ENCODE data around the gene TBCEL.
"Not testable (repeated sequence)": the region's sequence is repeated elsewhere in the genome, so short reads cannot be mapped to it uniquely, and the experiment has no call there.

TBCEL gene

GRCh38 chr11:120995184-120995583 lies 28.7 kb upstream of the TBCEL start:
- H3K27me3 ChIP-seq (ENCODE audit: control insufficient read depth, insufficient read depth, low read length), result peaks cover 35% of the 10 kb centered on the region
- no peaks in the 10 kb centered on the region for H3K9me3 ChIP-seq (replicated peaks; ENCODE audit: low read length)
- H3K4me2 ChIP-seq (ENCODE audit: low read length), result no peak overlapping the region
- H3K4me1 ChIP-seq (ENCODE audit: control insufficient read depth, insufficient read depth, low read length), result no peaks in the 10 kb centered on the region
- no peak overlapping the region for H3K9ac ChIP-seq (ENCODE audit: low read depth, low read length)
- H3K36me3 ChIP-seq (ENCODE audit: insufficient read depth, low read length), result no peaks in the 10 kb centered on the region
- H3K4me3 ChIP-seq (ENCODE audit: low read length), result no peak overlapping the region

GRCh38 chr11:120996973-120997372 lies 26.9 kb upstream of the TBCEL start:
- peaks cover 25% of the 10 kb centered on the region for H3K27me3 ChIP-seq (ENCODE audit: control insufficient read depth, insufficient read depth, low read length)
- no peaks in the 10 kb centered on the region for H3K4me1 ChIP-seq (ENCODE audit: control insufficient read depth, insufficient read depth, low read length)
- H3K36me3 ChIP-seq (ENCODE audit: insufficient read depth, low read length), result no peaks in the 10 kb centered on the region
- H3K4me2 ChIP-seq (ENCODE audit: low read length), result no peak overlapping the region
- H3K9me3 ChIP-seq (replicated peaks; ENCODE audit: low read length), result no peaks in the 10 kb centered on the region
- no peak overlapping the region for H3K4me3 ChIP-seq (ENCODE audit: low read length)
- H3K9ac ChIP-seq (ENCODE audit: low read depth, low read length), result no peak overlapping the region

- H3K36me3 ChIP-seq (ENCODE audit: insufficient read depth, low read length), result no peaks in the 10 kb centered on the region
- H3K4me3 ChIP-seq (ENCODE audit: low read length), result no peak overlapping the region
- H3K9me3 ChIP-seq (replicated peaks; ENCODE audit: low read length), result no peaks in the 10 kb centered on the region
- peaks cover 15% of the 10 kb centered on the region for H3K27me3 ChIP-seq (ENCODE audit: control insufficient read depth, insufficient read depth, low read length)
- no peak overlapping the region for H3K4me2 ChIP-seq (ENCODE audit: low read length)
- H3K9ac ChIP-seq (ENCODE audit: low read depth, low read length), result no peak overlapping the region
- H3K4me1 ChIP-seq (ENCODE audit: control insufficient read depth, insufficient read depth, low read length), result no peaks in the 10 kb centered on the region
Observed at GRCh38 chr11:120998581-120998980, 25.3 kb upstream of the TBCEL start.

GRCh38 chr11:121004206-121004840 lies 19.6 kb upstream of the TBCEL start:
- Histone ChIP-seq H3K9ac (ENCODE audit: low read depth, low read length) (no peak overlapping the region), H3K4me3 (ENCODE audit: low read length) (no peak overlapping the region), H3K4me2 (ENCODE audit: low read length) (no peak overlapping the region), H3K36me3 (ENCODE audit: insufficient read depth, low read length) (no peaks in the 10 kb centered on the region), H3K9me3 (replicated peaks; ENCODE audit: low read length) (no peaks in the 10 kb centered on the region), H3K27me3 (ENCODE audit: control insufficient read depth, insufficient read depth, low read length) (peaks cover 19% of the 10 kb centered on the region), H3K4me1 (ENCODE audit: control insufficient read depth, insufficient read depth, low read length) (no peaks in the 10 kb centered on the region)

GRCh38 chr11:121006922-121007321 lies 17.0 kb upstream of the TBCEL start:
- no peaks in the 10 kb centered on the region for H3K36me3 ChIP-seq (ENCODE audit: insufficient read depth, low read length)
- no peak overlapping the region for H3K4me2 ChIP-seq (ENCODE audit: low read length)
- H3K4me3 ChIP-seq (ENCODE audit: low read length), result no peak overlapping the region
- H3K27me3 ChIP-seq (ENCODE audit: control insufficient read depth, insufficient read depth, low read length), result peaks cover 12% of the 10 kb centered on the region
- no peaks in the 10 kb centered on the region for H3K4me1 ChIP-seq (ENCODE audit: control insufficient read depth, insufficient read depth, low read length)
- no peaks in the 10 kb centered on the region for H3K9me3 ChIP-seq (replicated peaks; ENCODE audit: low read length)
- H3K9ac ChIP-seq (ENCODE audit: low read depth, low read length), result no peak overlapping the region

- Histone ChIP-seq H3K9me3 (replicated peaks; ENCODE audit: low read length) (no peaks in the 10 kb centered on the region), H3K4me1 (ENCODE audit: control insufficient read depth, insufficient read depth, low read length) (no peaks in the 10 kb centered on the region), H3K27me3 (ENCODE audit: control insufficient read depth, insufficient read depth, low read length) (peaks cover 12% of the 10 kb centered on the region), H3K9ac (ENCODE audit: low read depth, low read length) (no peak overlapping the region), H3K4me3 (ENCODE audit: low read length) (no peak overlapping the region), H3K4me2 (ENCODE audit: low read length) (no peak overlapping the region), H3K36me3 (ENCODE audit: insufficient read depth, low read length) (no peaks in the 10 kb centered on the region)
Observed at GRCh38 chr11:121008551-121008950, 15.4 kb upstream of the TBCEL start.

- H3K36me3 ChIP-seq (ENCODE audit: insufficient read depth, low read length), result no peaks in the 10 kb centered on the region
- H3K9ac ChIP-seq (ENCODE audit: low read depth, low read length), result no peak overlapping the region
- H3K4me2 ChIP-seq (ENCODE audit: low read length), result no peak overlapping the region
- peaks cover 13% of the 10 kb centered on the region for H3K27me3 ChIP-seq (ENCODE audit: control insufficient read depth, insufficient read depth, low read length)
- H3K9me3 ChIP-seq (replicated peaks; ENCODE audit: low read length), result no peaks in the 10 kb centered on the region
- H3K4me3 ChIP-seq (ENCODE audit: low read length), result no peak overlapping the region
- no peaks in the 10 kb centered on the region for H3K4me1 ChIP-seq (ENCODE audit: control insufficient read depth, insufficient read depth, low read length)
Observed at GRCh38 chr11:121012091-121012490, 11.8 kb upstream of the TBCEL start.

- Histone ChIP-seq H3K4me2 (ENCODE audit: low read length) (no peak overlapping the region), H3K9me3 (replicated peaks; ENCODE audit: low read length) (no peaks in the 10 kb centered on the region), H3K4me1 (ENCODE audit: control insufficient read depth, insufficient read depth, low read length) (no peaks in the 10 kb centered on the region), H3K9ac (ENCODE audit: low read depth, low read length) (no peak overlapping the region), H3K4me3 (ENCODE audit: low read length) (no peak overlapping the region), H3K27me3 (ENCODE audit: control insufficient read depth, insufficient read depth, low read length) (peaks cover 22% of the 10 kb centered on the region), H3K36me3 (ENCODE audit: insufficient read depth, low read length) (no peaks in the 10 kb centered on the region)
Observed at GRCh38 chr11:121018746-121019145, 5.2 kb upstream of the TBCEL start.

- not testable (repeated sequence) for H3K4me2 ChIP-seq (ENCODE audit: low read length); H3K4me1 ChIP-seq (ENCODE audit: control insufficient read depth, insufficient read depth, low read length); H3K4me3 ChIP-seq (ENCODE audit: low read length); H3K9ac ChIP-seq (ENCODE audit: low read depth, low read length); H3K9me3 ChIP-seq (replicated peaks; ENCODE audit: low read length); H3K36me3 ChIP-seq (ENCODE audit: insufficient read depth, low read length)
- peaks cover 17% of the 10 kb centered on the region for H3K27me3 ChIP-seq (ENCODE audit: control insufficient read depth, insufficient read depth, low read length)
Observed at GRCh38 chr11:121021718-121022117, 2.2 kb upstream of the TBCEL start.

- H3K9ac ChIP-seq (ENCODE audit: low read depth, low read length), result peak overlapping the region; percentile 96
Observed at GRCh38 chr11:121024989-121025388, 1.1 kb downstream of the TBCEL start.

GRCh38 chr11:121029153-121029552 lies 5.3 kb downstream of the TBCEL start:
- Histone ChIP-seq H3K27me3 (ENCODE audit: control insufficient read depth, insufficient read depth, low read length) (no peaks in the 10 kb centered on the region), H3K4me3 (ENCODE audit: low read length) (no peak overlapping the region), H3K36me3 (ENCODE audit: insufficient read depth, low read length) (no peaks in the 10 kb centered on the region), H3K9ac (ENCODE audit: low read depth, low read length) (no peak overlapping the region), H3K9me3 (replicated peaks; ENCODE audit: low read length) (no peaks in the 10 kb centered on the region), H3K4me1 (ENCODE audit: control insufficient read depth, insufficient read depth, low read length) (peaks cover 9% of the 10 kb centered on the region), H3K4me2 (ENCODE audit: low read length) (no peak overlapping the region)

More at GRCh38 chr11:121024989-121025388, 1.1 kb downstream of the TBCEL start:
- no peaks in the 10 kb centered on the region for H3K27me3 ChIP-seq (ENCODE audit: control insufficient read depth, insufficient read depth, low read length)
- H3K4me3 ChIP-seq (ENCODE audit: low read length), result peak overlapping the region; percentile 90
- H3K4me2 ChIP-seq (ENCODE audit: low read length), result peak overlapping the region; percentile 95
- peaks cover 9% of the 10 kb centered on the region for H3K4me1 ChIP-seq (ENCODE audit: control insufficient read depth, insufficient read depth, low read length)
- no peaks in the 10 kb centered on the region for H3K36me3 ChIP-seq (ENCODE audit: insufficient read depth, low read length)
- no peaks in the 10 kb centered on the region for H3K9me3 ChIP-seq (replicated peaks; ENCODE audit: low read length)

GRCh38 chr11:121029813-121030445 lies 6.0 kb downstream of the TBCEL start:
- no peak overlapping the region for H3K4me2 ChIP-seq (ENCODE audit: low read length)
- no peaks in the 10 kb centered on the region for H3K36me3 ChIP-seq (ENCODE audit: insufficient read depth, low read length)
- no peak overlapping the region for H3K4me3 ChIP-seq (ENCODE audit: low read length)
- no peaks in the 10 kb centered on the region for H3K9me3 ChIP-seq (replicated peaks; ENCODE audit: low read length)
- no peaks in the 10 kb centered on the region for H3K27me3 ChIP-seq (ENCODE audit: control insufficient read depth, insufficient read depth, low read length)
- peaks cover 5% of the 10 kb centered on the region for H3K4me1 ChIP-seq (ENCODE audit: control insufficient read depth, insufficient read depth, low read length)
- H3K9ac ChIP-seq (ENCODE audit: low read depth, low read length), result no peak overlapping the region
